HEK293 (cell line): ENCODE results near the gene PCSK5.

Experiments used
- CTCF ChIA-PET: fragments of 350-600 bp; formaldehyde crosslinking; extraction: SDS; loops from one replicate; lab custom pipeline; 2021; ENCODE audit warnings: antibody characterized with exemption; lab: Yijun Ruan, JAX
- POLR2A ChIA-PET: fragments of 300-600 bp; formaldehyde crosslinking; extraction: SDS; loops from one replicate; lab custom pipeline; 2020; ENCODE audit warnings: antibody characterized with exemption, inconsistent platforms; lab: Yijun Ruan, JAX
- H3K27ac ChIP-seq: fragments of 200-500 bp; sonication (Bioruptor generic); 2 replicates; pipeline ENCODE4 v1.5.1; 2014; ENCODE audit warnings: low read depth, low read length, control low read depth, inconsistent platforms; ENCODE audit errors: extremely low read depth
- H3K36me3 ChIP-seq, 2 experiments: fragments of 200-500 bp in 1 of 2; sonication (Bioruptor generic) in 1 of 2; 1 replicate in 1 of 2; 2 replicates in 1 of 2; pipeline ENCODE4 v1.5.1; 2014 to 2017; ENCODE audit warnings: inconsistent platforms in 2 of 2, low read length in 2 of 2; ENCODE audit not compliant: control insufficient read depth in 2 of 2, insufficient read depth in 1 of 2
- H3K4me1 ChIP-seq: fragments of 200-500 bp; sonication (Bioruptor generic); 2 replicates; pipeline ENCODE4 v1.5.1; 2014; ENCODE audit warnings: mild to moderate bottlenecking, low read length, inconsistent platforms; ENCODE audit not compliant: control insufficient read depth, insufficient read depth
- H3K4me3 ChIP-seq: 2 replicates; pipeline ENCODE4 v1.5.1; 2011; ENCODE audit warnings: low read depth, mild to moderate bottlenecking, control low read depth, low read length, moderate library complexity
- H3K9me3 ChIP-seq: fragments of 200-500 bp; sonication (Bioruptor generic); 2 replicates; pipeline ENCODE4 v1.5.1; 2014; ENCODE audit warnings: low read depth, low read length, inconsistent platforms; ENCODE audit not compliant: control insufficient read depth, insufficient read depth
- GLIS1 ChIP-seq: fragments of 450-650 bp; formaldehyde crosslinking; IDR thresholded peaks from 2 replicates; pipeline ENCODE4 v1.5.1; 2016; ENCODE audit warnings: missing biosample characterization, missing genetic modification characterization
- HOXA7 ChIP-seq: sonication (generic); formaldehyde crosslinking; IDR thresholded peaks from 2 replicates; pipeline ENCODE4 v1.8.1; 2022; ENCODE audit warnings: missing genetic modification reagents, borderline replicate concordance
- HOXC10 ChIP-seq: sonication (generic); formaldehyde crosslinking; IDR thresholded peaks from 2 replicates; pipeline ENCODE4 v1.8.1; 2023; ENCODE audit warnings: mild to moderate bottlenecking, missing genetic modification reagents
- KLF7 ChIP-seq: fragments of 450-650 bp; formaldehyde crosslinking; IDR thresholded peaks from 2 replicates; pipeline ENCODE4 v1.5.1; 2016; ENCODE audit warnings: missing biosample characterization, missing genetic modification characterization, borderline replicate concordance
- OSR2 ChIP-seq: fragments of 450-650 bp; formaldehyde crosslinking; IDR thresholded peaks from 2 replicates; pipeline ENCODE4 v1.5.1; 2016; ENCODE audit warnings: missing biosample characterization, missing genetic modification characterization
- SP7 ChIP-seq: fragments of 450-650 bp; formaldehyde crosslinking; IDR thresholded peaks from 2 replicates; pipeline ENCODE4 v1.5.1; 2016; ENCODE audit warnings: missing biosample characterization, missing genetic modification characterization
- ZBTB48 ChIP-seq: fragments of 450-650 bp; formaldehyde crosslinking; IDR thresholded peaks from 2 replicates; pipeline ENCODE4 v1.5.1; 2016; ENCODE audit warnings: missing biosample characterization, missing genetic modification characterization
- ZNF140 ChIP-seq: fragments of 450-650 bp; formaldehyde crosslinking; IDR thresholded peaks from 2 replicates; pipeline ENCODE4 v1.5.1; 2016; ENCODE audit warnings: missing biosample characterization, missing genetic modification characterization
- ZNF211 ChIP-seq: fragments of 450-650 bp; formaldehyde crosslinking; IDR thresholded peaks from 2 replicates; pipeline ENCODE4 v1.5.1; 2016; ENCODE audit warnings: low read depth, missing biosample characterization, missing genetic modification characterization
- ZNF223 ChIP-seq: fragments of 450-650 bp; formaldehyde crosslinking; IDR thresholded peaks from 2 replicates; pipeline ENCODE4 v1.5.1; 2016; ENCODE audit warnings: missing biosample characterization, missing genetic modification characterization
- ZNF274 ChIP-seq, 2 experiments: fragments of 200-500 bp in 1 of 2; fragments of 450-650 bp in 1 of 2; sonication (Bioruptor generic) in 1 of 2; formaldehyde crosslinking in 1 of 2; IDR thresholded peaks; 2 replicates each; pipeline versions ENCODE4 v1.5.1 to v1.6.1; 2014 to 2016; ENCODE audit warnings: borderline replicate concordance in 1 of 2, inconsistent platforms in 1 of 2, low read length in 1 of 2, missing biosample characterization in 1 of 2, missing genetic modification characterization in 1 of 2
- ZNF350 ChIP-seq: fragments of 450-650 bp; formaldehyde crosslinking; IDR thresholded peaks from 2 replicates; pipeline ENCODE4 v1.5.0; 2017; ENCODE audit warnings: missing biosample characterization, mild to moderate bottlenecking, missing genetic modification characterization
- ZNF596 ChIP-seq: fragments of 450-650 bp; IDR thresholded peaks from 2 replicates; pipeline ENCODE4 v1.5.0; 2018; ENCODE audit warnings: missing biosample characterization, mild to moderate bottlenecking, missing genetic modification characterization, moderate library complexity
- ZNF610 ChIP-seq: fragments of 450-650 bp; formaldehyde crosslinking; IDR thresholded peaks from 2 replicates; pipeline ENCODE4 v1.5.1; 2016; ENCODE audit warnings: missing biosample characterization, missing genetic modification characterization, borderline replicate concordance
- ZNF621 ChIP-seq: fragments of 450-650 bp; formaldehyde crosslinking; IDR thresholded peaks from 2 replicates; pipeline ENCODE4 v1.5.1; 2017; ENCODE audit warnings: missing biosample characterization, missing genetic modification characterization
- ZNF626 ChIP-seq: fragments of 450-650 bp; sonication (Bioruptor Pico); formaldehyde crosslinking; IDR thresholded peaks from 2 replicates; pipeline ENCODE4 v1.5.1; 2018; ENCODE audit warnings: missing biosample characterization, missing genetic modification characterization, inconsistent platforms
- ZNF654 ChIP-seq: fragments of 450-650 bp; formaldehyde crosslinking; IDR thresholded peaks from 2 replicates; pipeline ENCODE4 v1.5.1; 2016; ENCODE audit warnings: low read depth, missing biosample characterization, missing genetic modification characterization
- ZNF768 ChIP-seq: fragments of 450-650 bp; formaldehyde crosslinking; IDR thresholded peaks from 2 replicates; pipeline ENCODE4 v1.5.1; 2018; ENCODE audit warnings: missing biosample characterization, mild to moderate bottlenecking, missing genetic modification characterization
- TF ChIP-seq, protein P1 (sequence below): fragments of 450-650 bp; formaldehyde crosslinking; IDR thresholded peaks from 2 replicates; pipeline ENCODE4 v1.5.1; 2016; ENCODE audit warnings: missing biosample characterization, missing genetic modification characterization, borderline replicate concordance
- TF ChIP-seq, protein P2 (sequence below): fragments of 450-650 bp; formaldehyde crosslinking; IDR thresholded peaks from 2 replicates; pipeline ENCODE4 v1.5.1; 2016; ENCODE audit warnings: missing biosample characterization, missing genetic modification characterization, low read depth
- TF ChIP-seq, protein P3 (sequence below): fragments of 450-650 bp; formaldehyde crosslinking; IDR thresholded peaks from 2 replicates; pipeline ENCODE4 v1.5.1; 2017; ENCODE audit warnings: missing biosample characterization, missing genetic modification characterization

Gene PCSK5

DNA sequence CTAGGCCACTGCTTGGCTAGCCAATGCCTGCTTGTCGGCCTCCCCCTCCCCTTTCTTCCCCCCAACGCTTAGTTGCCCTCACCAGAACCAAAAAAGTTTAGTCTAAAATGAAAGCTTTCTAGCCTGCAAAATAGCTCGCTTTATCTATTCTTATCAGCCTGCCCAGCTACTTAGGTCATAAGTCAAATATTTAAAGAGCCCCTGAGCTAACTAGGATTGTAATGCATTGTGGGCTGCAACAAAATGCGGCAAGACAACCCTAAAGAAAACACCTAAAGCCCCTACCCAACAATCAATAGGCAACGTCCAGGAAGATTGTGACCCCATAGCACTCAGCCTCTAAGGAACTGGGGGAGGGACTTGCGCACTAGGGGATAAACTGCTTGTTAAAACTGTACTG, 38.6 kb upstream of the PCSK5 start (continued):
- TF ChIP-seq, protein P1, sequence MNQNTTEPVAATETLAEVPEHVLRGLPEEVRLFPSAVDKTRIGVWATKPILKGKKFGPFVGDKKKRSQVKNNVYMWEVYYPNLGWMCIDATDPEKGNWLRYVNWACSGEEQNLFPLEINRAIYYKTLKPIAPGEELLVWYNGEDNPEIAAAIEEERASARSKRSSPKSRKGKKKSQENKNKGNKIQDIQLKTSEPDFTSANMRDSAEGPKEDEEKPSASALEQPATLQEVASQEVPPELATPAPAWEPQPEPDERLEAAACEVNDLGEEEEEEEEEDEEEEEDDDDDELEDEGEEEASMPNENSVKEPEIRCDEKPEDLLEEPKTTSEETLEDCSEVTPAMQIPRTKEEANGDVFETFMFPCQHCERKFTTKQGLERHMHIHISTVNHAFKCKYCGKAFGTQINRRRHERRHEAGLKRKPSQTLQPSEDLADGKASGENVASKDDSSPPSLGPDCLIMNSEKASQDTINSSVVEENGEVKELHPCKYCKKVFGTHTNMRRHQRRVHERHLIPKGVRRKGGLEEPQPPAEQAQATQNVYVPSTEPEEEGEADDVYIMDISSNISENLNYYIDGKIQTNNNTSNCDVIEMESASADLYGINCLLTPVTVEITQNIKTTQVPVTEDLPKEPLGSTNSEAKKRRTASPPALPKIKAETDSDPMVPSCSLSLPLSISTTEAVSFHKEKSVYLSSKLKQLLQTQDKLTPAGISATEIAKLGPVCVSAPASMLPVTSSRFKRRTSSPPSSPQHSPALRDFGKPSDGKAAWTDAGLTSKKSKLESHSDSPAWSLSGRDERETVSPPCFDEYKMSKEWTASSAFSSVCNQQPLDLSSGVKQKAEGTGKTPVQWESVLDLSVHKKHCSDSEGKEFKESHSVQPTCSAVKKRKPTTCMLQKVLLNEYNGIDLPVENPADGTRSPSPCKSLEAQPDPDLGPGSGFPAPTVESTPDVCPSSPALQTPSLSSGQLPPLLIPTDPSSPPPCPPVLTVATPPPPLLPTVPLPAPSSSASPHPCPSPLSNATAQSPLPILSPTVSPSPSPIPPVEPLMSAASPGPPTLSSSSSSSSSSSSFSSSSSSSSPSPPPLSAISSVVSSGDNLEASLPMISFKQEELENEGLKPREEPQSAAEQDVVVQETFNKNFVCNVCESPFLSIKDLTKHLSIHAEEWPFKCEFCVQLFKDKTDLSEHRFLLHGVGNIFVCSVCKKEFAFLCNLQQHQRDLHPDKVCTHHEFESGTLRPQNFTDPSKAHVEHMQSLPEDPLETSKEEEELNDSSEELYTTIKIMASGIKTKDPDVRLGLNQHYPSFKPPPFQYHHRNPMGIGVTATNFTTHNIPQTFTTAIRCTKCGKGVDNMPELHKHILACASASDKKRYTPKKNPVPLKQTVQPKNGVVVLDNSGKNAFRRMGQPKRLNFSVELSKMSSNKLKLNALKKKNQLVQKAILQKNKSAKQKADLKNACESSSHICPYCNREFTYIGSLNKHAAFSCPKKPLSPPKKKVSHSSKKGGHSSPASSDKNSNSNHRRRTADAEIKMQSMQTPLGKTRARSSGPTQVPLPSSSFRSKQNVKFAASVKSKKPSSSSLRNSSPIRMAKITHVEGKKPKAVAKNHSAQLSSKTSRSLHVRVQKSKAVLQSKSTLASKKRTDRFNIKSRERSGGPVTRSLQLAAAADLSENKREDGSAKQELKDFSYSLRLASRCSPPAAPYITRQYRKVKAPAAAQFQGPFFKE = no peak
- TF ChIP-seq, protein P2, sequence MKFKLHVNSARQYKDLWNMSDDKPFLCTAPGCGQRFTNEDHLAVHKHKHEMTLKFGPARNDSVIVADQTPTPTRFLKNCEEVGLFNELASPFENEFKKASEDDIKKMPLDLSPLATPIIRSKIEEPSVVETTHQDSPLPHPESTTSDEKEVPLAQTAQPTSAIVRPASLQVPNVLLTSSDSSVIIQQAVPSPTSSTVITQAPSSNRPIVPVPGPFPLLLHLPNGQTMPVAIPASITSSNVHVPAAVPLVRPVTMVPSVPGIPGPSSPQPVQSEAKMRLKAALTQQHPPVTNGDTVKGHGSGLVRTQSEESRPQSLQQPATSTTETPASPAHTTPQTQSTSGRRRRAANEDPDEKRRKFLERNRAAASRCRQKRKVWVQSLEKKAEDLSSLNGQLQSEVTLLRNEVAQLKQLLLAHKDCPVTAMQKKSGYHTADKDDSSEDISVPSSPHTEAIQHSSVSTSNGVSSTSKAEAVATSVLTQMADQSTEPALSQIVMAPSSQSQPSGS (tag by site-specific recombination) = no peak
- TF ChIP-seq ZNF350 (tag by site-specific recombination) = no peak

DNA sequence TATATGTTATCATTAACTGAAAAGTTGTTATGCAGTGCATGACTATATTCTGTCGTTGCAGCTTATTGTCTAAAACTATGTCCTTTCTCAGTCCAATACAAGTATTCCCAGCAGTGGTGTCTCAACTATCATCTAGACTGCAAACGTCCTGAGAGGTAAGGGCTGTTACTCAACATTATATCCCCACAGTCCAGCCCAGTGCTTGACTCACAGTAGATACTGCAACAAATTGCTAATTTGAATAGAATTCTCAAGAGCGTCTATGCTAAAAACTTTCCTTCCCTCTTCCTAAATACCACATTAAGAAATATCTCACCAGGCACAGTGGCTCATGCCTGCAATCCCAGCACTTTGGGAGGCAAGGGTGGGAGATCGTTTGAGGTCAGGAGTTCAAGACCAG, 37.7 kb upstream of the PCSK5 start:
- CTCF ChIA-PET = interaction anchor here (0.5 to 1.7 kb wide), 3 partner anchors 12 to 663 kb away, joined by 3 to 7 read pairs (median 6); no protein-coding TSS in a partner anchor

More for the DNA sequence above, 37.7 kb upstream of the PCSK5 start:
- Histone ChIP-seq H3K27ac (no peak overlapping the region), H3K4me3 (no peak overlapping the region), H3K4me1 (no peaks in the 10 kb centered on the region), H3K36me3 (no peaks in the 10 kb centered on the region)
- POLR2A ChIA-PET = no interaction called here
- TF ChIP-seq ZNF223 (tag by site-specific recombination) (no peak), HOXA7 (CRISPR knock-in tag) (no peak), ZBTB48 (tag by site-specific recombination) (no peak), ZNF654 (tag by site-specific recombination) (no peak), GLIS1 (tag by site-specific recombination) (no peak), ZNF768 (tag by site-specific recombination) (no peak), ZNF596 (tag by site-specific recombination) (no peak), KLF7 (tag by site-specific recombination) (no peak), OSR2 (tag by site-specific recombination) (no peak), ZNF211 (no peak), ZNF626 (tag by site-specific recombination) (no peak), SP7 (tag by site-specific recombination) (no peak), ZNF621 (tag by site-specific recombination) (no peak), ZNF140 (tag by site-specific recombination) (no peak), ZNF274 (IDR thresholded peaks at IDR 0.05; ENCODE audit: low read length) (no peak), ZNF274 (tag by site-specific recombination; IDR thresholded peaks at IDR 0.05; ENCODE audit: borderline replicate concordance) (no peak), ZNF610 (tag by site-specific recombination) (no peak), HOXC10 (CRISPR knock-in tag) (no peak)
- TF ChIP-seq, protein P3, sequence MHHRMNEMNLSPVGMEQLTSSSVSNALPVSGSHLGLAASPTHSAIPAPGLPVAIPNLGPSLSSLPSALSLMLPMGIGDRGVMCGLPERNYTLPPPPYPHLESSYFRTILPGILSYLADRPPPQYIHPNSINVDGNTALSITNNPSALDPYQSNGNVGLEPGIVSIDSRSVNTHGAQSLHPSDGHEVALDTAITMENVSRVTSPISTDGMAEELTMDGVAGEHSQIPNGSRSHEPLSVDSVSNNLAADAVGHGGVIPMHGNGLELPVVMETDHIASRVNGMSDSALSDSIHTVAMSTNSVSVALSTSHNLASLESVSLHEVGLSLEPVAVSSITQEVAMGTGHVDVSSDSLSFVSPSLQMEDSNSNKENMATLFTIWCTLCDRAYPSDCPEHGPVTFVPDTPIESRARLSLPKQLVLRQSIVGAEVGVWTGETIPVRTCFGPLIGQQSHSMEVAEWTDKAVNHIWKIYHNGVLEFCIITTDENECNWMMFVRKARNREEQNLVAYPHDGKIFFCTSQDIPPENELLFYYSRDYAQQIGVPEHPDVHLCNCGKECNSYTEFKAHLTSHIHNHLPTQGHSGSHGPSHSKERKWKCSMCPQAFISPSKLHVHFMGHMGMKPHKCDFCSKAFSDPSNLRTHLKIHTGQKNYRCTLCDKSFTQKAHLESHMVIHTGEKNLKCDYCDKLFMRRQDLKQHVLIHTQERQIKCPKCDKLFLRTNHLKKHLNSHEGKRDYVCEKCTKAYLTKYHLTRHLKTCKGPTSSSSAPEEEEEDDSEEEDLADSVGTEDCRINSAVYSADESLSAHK (tag by site-specific recombination) = no peak
- TF ChIP-seq, protein P1 = no peak
- TF ChIP-seq, all 188 proteins: peak for 0
- no peaks in the 10 kb centered on the region for H3K9me3 ChIP-seq
